Inflammatory macrophage treated with lipopolysaccharide for 4 hours (primary cell): ENCODE measurements around the gene OR2A2.

Experiments
- DNase-seq: peaks from one replicate; pipeline ENCODE4 v3.0.0-alpha.2; 2020

OR2A2 gene

GRCh38 chr7:144144426-144144825 lies 35.0 kb downstream of the OR2A2 start:
- DNase-seq: no peak

- DNase-seq: no peak
Observed at GRCh38 chr7:144148224-144148827, 38.9 kb downstream of the OR2A2 start.

GRCh38 chr7:144158861-144159260 lies 49.5 kb downstream of the OR2A2 start:
- DNase-seq: no peak
